Measurements from ENCODE around the gene MPEG1.

Gene MPEG1, protein sequence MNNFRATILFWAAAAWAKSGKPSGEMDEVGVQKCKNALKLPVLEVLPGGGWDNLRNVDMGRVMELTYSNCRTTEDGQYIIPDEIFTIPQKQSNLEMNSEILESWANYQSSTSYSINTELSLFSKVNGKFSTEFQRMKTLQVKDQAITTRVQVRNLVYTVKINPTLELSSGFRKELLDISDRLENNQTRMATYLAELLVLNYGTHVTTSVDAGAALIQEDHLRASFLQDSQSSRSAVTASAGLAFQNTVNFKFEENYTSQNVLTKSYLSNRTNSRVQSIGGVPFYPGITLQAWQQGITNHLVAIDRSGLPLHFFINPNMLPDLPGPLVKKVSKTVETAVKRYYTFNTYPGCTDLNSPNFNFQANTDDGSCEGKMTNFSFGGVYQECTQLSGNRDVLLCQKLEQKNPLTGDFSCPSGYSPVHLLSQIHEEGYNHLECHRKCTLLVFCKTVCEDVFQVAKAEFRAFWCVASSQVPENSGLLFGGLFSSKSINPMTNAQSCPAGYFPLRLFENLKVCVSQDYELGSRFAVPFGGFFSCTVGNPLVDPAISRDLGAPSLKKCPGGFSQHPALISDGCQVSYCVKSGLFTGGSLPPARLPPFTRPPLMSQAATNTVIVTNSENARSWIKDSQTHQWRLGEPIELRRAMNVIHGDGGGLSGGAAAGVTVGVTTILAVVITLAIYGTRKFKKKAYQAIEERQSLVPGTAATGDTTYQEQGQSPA

DNA sequence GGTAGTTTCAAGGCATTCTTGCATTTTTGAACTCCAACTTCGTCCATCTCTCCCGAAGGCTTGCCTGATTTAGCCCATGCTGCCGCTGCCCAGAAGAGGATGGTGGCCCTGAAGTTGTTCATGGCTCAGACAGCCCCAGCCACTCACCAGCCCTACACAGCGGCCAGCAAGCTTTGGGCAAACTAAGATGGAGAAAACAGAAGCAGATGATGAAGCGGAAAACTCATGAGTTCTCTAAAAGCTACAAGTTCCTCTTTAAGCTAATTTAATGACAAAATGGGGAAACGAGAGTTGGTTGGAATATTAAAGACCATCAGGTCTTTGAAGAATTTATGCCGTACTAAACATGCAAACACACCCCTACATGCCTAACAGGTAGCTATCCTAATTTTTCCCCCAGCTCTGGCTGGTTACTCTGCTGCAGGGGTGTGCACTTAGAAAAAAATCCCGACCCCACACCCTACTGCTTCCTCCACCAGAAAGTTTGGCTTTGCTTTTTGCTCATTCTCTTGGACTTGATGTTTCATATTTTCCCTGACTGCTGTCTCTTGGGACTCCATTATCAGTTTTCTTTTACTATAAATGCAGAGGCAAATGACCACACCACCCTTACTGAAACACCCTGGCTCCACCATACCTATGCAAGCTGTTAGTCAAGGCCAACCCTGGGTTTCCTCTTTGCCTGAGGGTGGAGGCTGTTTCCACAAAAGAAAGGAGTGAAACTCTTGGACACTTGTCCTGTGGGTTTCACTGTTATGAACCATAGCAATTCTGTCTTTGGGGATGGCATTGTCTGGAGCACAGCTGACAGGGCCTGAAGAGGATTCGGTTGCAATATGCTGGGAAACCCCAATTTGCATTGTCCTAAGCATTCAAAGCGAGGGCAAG lies at the start of gene MPEG1:
MPEG1 (minus strand) TSS at position 184 of the 888 bp plus-strand sequence; CDS start at position 122, 62 bp downstream.
- no peak for DNase-seq

GRCh38 chr11:59262177-59262818 lies 49.6 kb upstream of the MPEG1 start:
- no peak for DNase-seq

- DNase-seq: peak; percentile 13 to 23
Observed at GRCh38 chr11:59261150-59261549, 48.4 kb upstream of the MPEG1 start.

- DNase-seq: no peak
Observed at GRCh38 chr11:59259867-59260475, 47.2 kb upstream of the MPEG1 start.

- no peak for DNase-seq
Observed at GRCh38 chr11:59259047-59259446, 46.3 kb upstream of the MPEG1 start.

- DNase-seq: no peak
Observed at GRCh38 chr11:59255281-59255680, 42.6 kb upstream of the MPEG1 start.

- no peak for DNase-seq
Observed at GRCh38 chr11:59254286-59254685, 41.6 kb upstream of the MPEG1 start.

DNA sequence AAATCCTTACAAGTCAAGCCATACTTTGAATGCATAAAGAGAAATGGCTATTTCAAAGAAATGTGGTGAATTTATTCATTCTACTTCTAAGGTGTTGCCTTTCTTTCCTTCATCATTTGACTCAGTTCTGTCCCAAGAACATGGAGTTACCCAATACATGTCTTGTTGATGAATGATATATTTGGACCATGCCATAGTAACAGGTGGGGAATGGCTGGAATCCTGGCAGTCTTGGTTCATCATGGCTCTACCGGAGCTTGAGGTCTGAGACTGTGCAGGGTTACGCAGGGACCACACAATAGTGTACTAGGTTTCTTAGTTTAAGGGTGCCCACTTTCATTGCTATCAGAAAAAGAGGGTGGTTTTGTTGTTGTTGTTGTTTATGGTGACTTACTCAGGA lies 40.3 kb upstream of the MPEG1 start:
- no peak for DNase-seq

GRCh38 chr11:59249535-59249934 lies 36.8 kb upstream of the MPEG1 start:
- DNase-seq: no peak

DNA sequence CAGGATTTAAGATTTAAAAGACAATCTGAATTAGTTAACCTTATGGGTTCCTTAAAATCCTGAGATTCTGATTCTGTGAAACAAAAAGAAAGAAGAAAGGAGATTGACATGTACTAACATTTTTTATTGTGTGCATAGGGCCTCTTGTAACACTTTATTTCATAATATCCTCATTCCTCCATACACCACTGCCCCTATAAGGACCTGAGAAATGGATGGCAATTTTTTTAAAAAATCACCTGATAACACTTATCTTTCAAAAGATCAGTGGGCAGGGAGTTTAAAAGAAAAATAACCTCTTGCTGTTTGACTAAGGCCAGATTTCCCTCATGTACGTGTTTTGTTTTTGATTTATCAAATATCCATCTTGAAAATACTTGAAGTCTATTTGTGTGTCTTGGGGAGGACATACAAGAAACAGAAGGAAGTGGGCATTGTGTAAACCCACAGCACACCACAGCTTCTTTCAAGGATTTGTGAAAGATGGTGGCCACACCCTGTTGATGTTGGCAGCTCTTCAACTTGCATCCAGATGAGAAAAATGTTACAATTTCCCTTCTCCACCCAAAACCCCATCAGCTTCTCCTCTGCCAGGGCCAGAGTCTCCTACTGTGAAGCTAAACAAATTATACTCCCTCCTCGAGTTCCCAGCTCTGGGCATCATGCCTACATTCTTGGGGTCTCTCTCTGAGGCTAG lies 35.0 kb upstream of the MPEG1 start:
- DNase-seq: no peak

DNA sequence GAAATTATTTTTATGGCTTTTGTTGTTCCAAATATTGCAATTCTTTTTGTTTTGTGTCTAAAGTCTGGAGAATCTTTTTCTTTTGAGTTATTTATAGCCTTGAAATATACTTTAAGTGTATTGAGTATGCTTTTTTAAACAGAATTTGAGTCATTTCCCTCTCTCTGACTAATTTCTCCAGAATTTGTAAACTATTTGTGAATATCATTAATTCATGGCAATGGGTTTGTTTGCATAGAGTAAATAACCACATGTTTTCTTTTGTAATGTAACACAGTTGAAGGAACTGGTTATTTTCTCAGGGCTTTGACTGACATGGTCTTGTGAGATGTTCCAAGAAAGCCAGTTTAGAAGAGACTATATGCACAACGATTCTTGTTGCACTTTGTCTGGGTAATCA lies 30.9 kb upstream of the MPEG1 start:
- DNase-seq: no peak

- no peak for DNase-seq
Observed at GRCh38 chr11:59240322-59240721, 27.6 kb upstream of the MPEG1 start.

DNA sequence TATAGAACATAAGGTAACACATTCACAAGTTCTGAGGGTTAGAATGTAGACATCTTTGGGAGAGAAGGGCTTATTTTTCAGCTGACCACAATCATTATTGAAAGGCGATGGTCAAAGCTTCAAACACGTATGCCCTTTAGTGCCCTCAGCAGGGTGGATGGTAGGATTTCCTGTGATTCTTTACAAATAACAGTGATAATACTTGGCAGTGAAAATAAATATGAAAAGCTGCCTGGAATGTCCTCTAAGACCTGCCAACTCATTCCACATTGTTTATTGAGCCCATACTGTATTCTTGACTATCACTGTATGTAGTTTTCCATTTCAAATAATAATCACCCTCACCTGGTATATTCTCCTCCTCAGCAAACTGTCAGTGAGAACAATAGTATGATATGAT lies 13.7 kb upstream of the MPEG1 start:
- DNase-seq: no peak

GRCh38 chr11:59225017-59225416 lies 12.3 kb upstream of the MPEG1 start:
- no peak for DNase-seq

DNA sequence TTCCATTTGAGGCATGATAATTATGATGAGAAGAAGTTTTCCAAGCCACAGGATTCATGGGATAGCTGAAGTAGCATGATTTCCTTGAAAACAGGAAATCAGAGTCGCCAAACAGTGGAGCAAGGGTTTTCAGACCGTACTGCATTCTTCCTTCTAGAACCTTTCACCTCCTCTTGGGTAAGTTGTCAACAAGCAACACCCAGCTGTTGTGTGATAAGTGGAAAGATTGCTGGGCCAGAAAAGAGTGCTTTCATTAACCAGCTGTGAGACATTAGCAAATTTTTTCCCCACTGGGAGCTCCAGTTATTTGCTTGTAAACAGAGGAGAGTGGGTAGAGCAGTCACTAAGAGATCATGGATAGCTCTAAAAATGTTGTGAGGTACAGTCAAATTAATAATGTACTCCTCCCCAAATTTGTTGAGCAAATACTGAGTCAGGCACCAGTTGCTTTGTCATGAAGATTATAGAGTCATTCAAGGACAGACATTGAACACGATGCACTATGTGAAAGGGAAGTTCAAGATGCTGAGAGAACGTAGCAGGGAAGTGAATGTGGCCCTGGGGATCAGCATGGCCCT lies 11.7 kb upstream of the MPEG1 start:
- no peak for DNase-seq

DNA sequence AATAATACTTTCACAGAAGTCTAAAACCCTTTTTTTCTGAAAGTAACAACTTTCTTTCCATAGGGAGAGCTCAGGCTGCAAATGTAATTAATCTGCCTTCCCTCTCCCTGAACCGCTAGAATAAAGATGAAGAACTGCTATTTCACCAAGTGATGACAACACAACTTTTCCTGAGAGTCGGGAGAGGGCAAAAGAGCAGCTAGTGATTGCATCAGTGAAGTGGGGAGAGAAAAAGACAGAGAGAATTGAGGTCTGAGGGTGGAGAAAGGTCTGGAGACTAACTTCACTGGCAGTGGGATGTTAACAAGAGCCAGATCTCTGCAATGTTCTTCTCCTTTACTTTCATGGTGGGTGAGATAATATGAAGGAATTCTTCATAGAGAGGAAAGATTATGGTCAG lies 10.9 kb upstream of the MPEG1 start:
- DNase-seq: no peak

DNA sequence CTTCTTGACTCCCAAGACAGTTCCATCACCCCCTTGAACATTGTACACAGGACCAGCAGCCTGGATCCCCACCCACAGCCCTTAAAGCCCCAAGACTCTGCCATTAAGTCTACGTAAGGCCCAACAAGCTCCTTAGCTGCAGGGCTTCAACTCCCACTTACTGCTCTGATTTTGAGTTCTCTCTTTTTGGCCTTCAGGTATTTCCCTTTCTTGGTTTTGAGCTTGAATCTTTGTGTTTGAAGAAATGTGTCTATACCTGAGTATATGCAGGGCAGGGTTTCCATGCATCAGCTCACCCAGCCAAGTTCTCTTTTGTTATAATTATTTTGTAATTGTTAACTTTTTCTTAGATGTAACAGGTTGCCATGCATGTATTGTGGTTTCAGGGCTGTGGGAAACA lies 10.4 kb upstream of the MPEG1 start:
- no peak for DNase-seq

GRCh38 chr11:59222464-59223060 lies 9.8 kb upstream of the MPEG1 start:
- DNase-seq: no peak

DNA sequence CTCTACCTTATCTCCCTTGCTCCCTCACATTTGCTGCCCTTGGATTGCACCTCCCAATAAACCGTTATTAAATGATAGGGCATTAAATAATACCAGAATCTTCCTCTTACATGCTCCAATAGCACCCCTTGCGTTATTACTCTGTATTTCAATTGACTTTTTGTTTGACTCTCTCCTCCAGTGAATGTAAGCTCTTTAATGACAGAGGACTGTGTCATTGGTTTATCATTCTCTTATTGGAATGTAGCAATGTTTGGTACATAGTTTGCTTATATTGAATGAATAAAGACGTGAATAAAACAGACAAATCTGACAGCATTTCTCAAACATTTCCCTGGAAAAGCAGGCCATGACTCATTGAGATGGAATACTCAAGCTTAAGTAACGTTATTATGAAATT lies 8.7 kb upstream of the MPEG1 start:
- DNase-seq: no peak

- no peak for DNase-seq
Observed at GRCh38 chr11:59219836-59220235, 7.1 kb upstream of the MPEG1 start.

GRCh38 chr11:59218893-59219292 lies 6.2 kb upstream of the MPEG1 start:
- DNase-seq: no peak

Data from NCI-H1930 (cell line).